ENCODE data around the gene WEE1. TPM values are rescaled to one million over a fixed set of nuclear protein-coding genes. Genes with fewer than 3 reads are reported as not detected.
"Not testable (repeated sequence)": the region's sequence is repeated elsewhere in the genome, so short reads cannot be mapped to it uniquely, and the experiment has no call there.

Gene WEE1
- total RNA-seq, 2 experiments from 2014 or later: 44.8 to 46.5 TPM

DNA sequence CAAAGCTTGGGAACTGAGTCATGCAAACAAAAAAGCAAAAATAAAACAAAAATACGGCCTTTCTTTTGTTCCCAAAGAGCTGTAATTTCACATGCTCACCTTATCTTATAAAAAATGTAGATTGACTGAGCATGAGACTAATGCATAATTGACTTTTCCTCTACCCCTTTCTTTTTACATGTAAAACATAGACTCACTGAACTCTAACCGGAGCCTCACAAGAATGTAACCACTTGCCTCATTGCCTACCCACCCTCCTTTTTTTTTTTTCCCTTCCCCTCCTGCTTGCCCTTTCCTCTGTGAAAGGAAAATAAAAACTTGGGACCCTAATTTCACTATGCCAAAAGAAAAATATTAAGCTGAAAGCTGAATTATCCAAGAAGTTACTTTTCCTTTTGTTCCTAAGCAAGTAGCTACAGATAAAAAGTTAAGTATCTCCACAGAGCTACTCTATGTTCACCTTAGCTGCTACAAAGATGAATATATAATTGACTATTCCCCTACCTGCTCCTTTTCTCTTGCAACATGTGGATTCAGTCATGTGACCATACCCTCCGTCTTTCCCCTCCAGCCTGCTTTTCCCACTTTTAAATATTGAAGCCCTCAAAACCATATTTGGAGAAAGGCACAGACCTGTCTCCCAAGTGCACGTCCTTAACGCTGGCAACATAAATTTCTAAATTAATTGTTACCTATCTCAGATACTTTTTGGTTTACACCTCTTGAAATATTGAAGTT lies 39.6 kb upstream of the WEE1 start:
- CTCF ChIA-PET: interaction anchor here (0.7 to 3.4 kb wide), 15 partner anchors 8 to 748 kb away, joined by 3 to 69 read pairs (median 6); no protein-coding TSS in a partner anchor
- Mint-ChIP-seq H3K27me3 (no peaks in the 10 kb centered on the region), H3K4me3 (no peak overlapping the region), H3K27ac (no peak overlapping the region), H3K36me3 (ENCODE audit: low read depth) (no peaks in the 10 kb centered on the region), H3K4me1 (no peaks in the 10 kb centered on the region), H3K9me3 (ENCODE audit: low read depth) (no peaks in the 10 kb centered on the region)
- intact Hi-C loops (cut with DNase I, micrococcal nuclease): loop anchor here in 1 of 2 experiments (2.0 to 10.0 kb wide), 2 partner anchors 39 to 791 kb away; partner anchors contain the start of gene WEE1
- ATAC-seq (no peak), DNase-seq (no peak)
- POLR2A ChIA-PET: no interaction called here

GRCh38 chr11:9535189-9535781 lies 38.2 kb upstream of the WEE1 start:
- DNase-seq (peak; percentile 91), ATAC-seq (peak; percentile 71)
- Mint-ChIP-seq H3K27me3 (no peaks in the 10 kb centered on the region), H3K4me1 (no peaks in the 10 kb centered on the region), H3K4me3 (no peak overlapping the region), H3K36me3 (ENCODE audit: low read depth) (no peaks in the 10 kb centered on the region), H3K27ac (no peak overlapping the region), H3K9me3 (ENCODE audit: low read depth) (no peaks in the 10 kb centered on the region)
- POLR2A ChIA-PET: interaction anchor here (0.5 to 1.1 kb wide), 6 partner anchors 9 to 139 kb away, joined by 3 to 6 read pairs (median 4); partner anchors contain the start of gene WEE1
- intact Hi-C loops (cut with DNase I, micrococcal nuclease): loop anchor here (1.0 to 10.0 kb wide), 6 partner anchors 37 to 790 kb away; partner anchors contain the start of gene WEE1 (in 2 of the 2)
- CTCF ChIA-PET: interaction anchor here (0.6 to 3.4 kb wide), 62 partner anchors 10 to 1567 kb away, joined by 3 to 69 read pairs (median 4); partner anchors contain the start of gene WEE1

DNA sequence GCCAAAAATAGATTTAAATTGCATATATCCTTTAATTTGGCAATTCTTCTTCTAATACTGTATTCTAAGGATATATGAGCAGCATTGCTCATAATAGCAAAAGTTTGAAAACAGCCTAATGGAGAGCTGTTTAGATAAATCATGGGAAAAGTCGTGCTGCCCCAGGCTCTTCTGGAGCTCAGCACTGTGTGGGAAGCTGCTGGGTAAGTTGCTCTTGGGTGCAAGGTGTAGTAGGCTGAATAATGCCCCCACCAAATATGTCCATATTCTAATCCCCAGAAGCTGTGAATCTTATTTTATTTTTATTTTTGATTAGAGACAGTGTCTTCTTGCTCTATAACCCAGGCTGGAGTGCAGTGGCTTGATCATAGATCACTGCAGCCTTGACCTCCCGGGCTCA lies 34.9 kb upstream of the WEE1 start:
- intact Hi-C loops (cut with DNase I, micrococcal nuclease): loop anchor here (5.0 to 10.0 kb wide), 2 partner anchors 34 to 786 kb away; partner anchors contain the start of gene WEE1 (in 1 of the 2)
- ATAC-seq (no peak), DNase-seq (no peak)
- H3K4me1 Mint-ChIP-seq: no peaks in the 10 kb centered on the region
- no peaks in the 10 kb centered on the region for H3K36me3 Mint-ChIP-seq (ENCODE audit: low read depth)
- H3K9me3 Mint-ChIP-seq (ENCODE audit: low read depth): no peaks in the 10 kb centered on the region
- H3K27ac Mint-ChIP-seq: no peak overlapping the region
- CTCF ChIA-PET: interaction anchor here (0.6 to 1.7 kb wide), 4 partner anchors 79 to 651 kb away, joined by 3 to 5 read pairs (median 3); no protein-coding TSS in a partner anchor
- no peak overlapping the region for H3K4me3 Mint-ChIP-seq
- no peaks in the 10 kb centered on the region for H3K27me3 Mint-ChIP-seq
- POLR2A ChIA-PET: no interaction called here

- DNase-seq; intact Hi-C loops (cut with DNase I, micrococcal nuclease); H3K27ac Mint-ChIP-seq; H3K9me3 Mint-ChIP-seq (ENCODE audit: low read depth); H3K4me3 Mint-ChIP-seq; H3K27me3 Mint-ChIP-seq; H3K4me1 Mint-ChIP-seq; ATAC-seq; POLR2A ChIA-PET: not testable (repeated sequence)
- CTCF ChIA-PET: interaction anchor here (0.6 to 0.8 kb wide), 2 partner anchors 14 to 520 kb away, joined by 3 to 4 read pairs; no protein-coding TSS in a partner anchor
- peaks cover 11% of the 10 kb centered on the region for H3K36me3 Mint-ChIP-seq (ENCODE audit: low read depth)
These were observed 24.3 kb upstream of the WEE1 start for GRCh38 chr11:9549216-9549615.

DNA sequence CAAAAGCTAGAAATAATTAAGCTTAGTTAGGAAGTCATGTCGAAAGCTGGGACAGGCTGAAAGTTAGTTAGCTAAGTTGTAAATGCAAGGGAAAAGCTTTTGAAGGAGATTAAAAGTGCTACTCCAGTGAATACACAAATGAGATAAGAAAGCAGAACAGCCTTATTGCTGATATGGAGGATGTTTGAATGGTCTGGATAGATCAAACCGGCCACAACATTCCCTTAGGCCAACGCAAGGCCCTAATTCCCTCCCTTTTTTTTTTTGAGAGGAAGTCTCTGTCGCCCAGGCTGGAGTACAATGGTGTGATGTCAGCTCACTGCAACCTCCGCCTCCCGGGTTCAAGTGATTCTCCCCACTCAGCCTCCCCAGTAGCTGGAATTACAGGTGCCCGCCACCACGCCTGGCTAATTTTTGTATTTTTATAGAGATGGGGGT lies 23.3 kb upstream of the WEE1 start:
- H3K4me3 Mint-ChIP-seq: no peak overlapping the region
- ATAC-seq (no peak), DNase-seq (no peak)
- intact Hi-C loops (cut with DNase I, micrococcal nuclease): no loop called here
- ChIA-PET POLR2A (no interaction called here), CTCF (interaction anchor here (0.7 kb wide), 1 partner anchor 12 kb away, joined by 3 read pairs; no protein-coding TSS in a partner anchor)
- peaks cover 10% of the 10 kb centered on the region for H3K36me3 Mint-ChIP-seq (ENCODE audit: low read depth)
- no peaks in the 10 kb centered on the region for H3K4me1 Mint-ChIP-seq
- no peak overlapping the region for H3K27ac Mint-ChIP-seq
- no peaks in the 10 kb centered on the region for H3K9me3 Mint-ChIP-seq (ENCODE audit: low read depth)
- H3K27me3 Mint-ChIP-seq: no peaks in the 10 kb centered on the region

DNA sequence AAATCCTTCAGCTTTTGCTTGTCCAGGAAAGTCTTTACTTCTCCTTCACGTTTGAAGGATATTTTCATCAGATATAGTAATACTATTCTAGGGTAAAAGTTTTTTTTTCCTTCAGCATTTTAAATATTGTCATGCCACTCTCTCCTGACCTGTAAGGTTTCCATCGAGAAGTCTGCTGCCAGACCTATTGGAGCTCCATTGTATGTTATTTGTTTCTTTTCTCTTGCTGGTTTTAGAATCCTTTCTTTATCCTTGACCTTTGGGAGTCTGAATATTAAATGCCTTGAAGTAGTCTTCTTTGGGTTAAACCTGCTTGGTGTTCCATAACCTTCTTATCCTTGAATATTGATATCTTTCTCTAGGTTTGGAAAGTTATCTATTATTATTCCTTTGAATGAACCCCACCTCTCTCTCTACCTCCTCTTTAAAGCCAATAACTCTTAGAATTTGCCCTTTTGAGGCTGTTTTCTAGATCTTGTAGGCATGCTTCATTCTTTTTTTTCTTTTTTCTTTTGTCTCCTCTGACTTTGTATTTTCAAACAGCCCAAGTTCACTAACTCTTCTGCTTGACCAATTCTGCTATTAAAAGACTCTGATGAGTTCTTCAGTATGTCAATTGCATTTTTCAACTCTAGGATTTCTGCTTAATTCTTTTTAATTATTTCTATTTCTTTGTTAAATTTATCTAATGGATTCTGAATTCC lies 12.0 kb upstream of the WEE1 start:
- DNase-seq (no peak), ATAC-seq (no peak)
- CTCF ChIA-PET: interaction anchor here (0.5 to 3.1 kb wide), 3 partner anchors 27 to 96 kb away, joined by 3 to 14 read pairs (median 6); no protein-coding TSS in a partner anchor
- intact Hi-C loops (cut with DNase I, micrococcal nuclease): no loop called here
- Mint-ChIP-seq H3K27me3 (peaks cover 3% of the 10 kb centered on the region), H3K36me3 (ENCODE audit: low read depth) (peaks cover 5% of the 10 kb centered on the region), H3K4me1 (peaks cover 12% of the 10 kb centered on the region), H3K27ac (no peak overlapping the region), H3K4me3 (no peak overlapping the region), H3K9me3 (ENCODE audit: low read depth) (peaks cover 14% of the 10 kb centered on the region)
- POLR2A ChIA-PET: interaction anchor here (0.6 to 1.3 kb wide), 3 partner anchors 12 to 822 kb away, joined by 3 to 6 read pairs (median 3); partner anchors contain the start of gene WEE1

- no peak overlapping the region for H3K4me3 Mint-ChIP-seq
- H3K9me3 Mint-ChIP-seq (ENCODE audit: low read depth): peaks cover 14% of the 10 kb centered on the region
- H3K27me3 Mint-ChIP-seq: peaks cover 3% of the 10 kb centered on the region
- DNase-seq (peak; percentile 43), ATAC-seq (no peak)
- peaks cover 16% of the 10 kb centered on the region for H3K4me1 Mint-ChIP-seq
- ChIA-PET POLR2A (interaction anchor here (1.3 kb wide), 1 partner anchor 11 kb away, joined by 3 read pairs; the partner anchor contains the start of gene WEE1), CTCF (interaction anchor here (1.0 to 3.1 kb wide), 2 partner anchors 12 to 28 kb away, joined by 3 to 14 read pairs; no protein-coding TSS in a partner anchor)
- intact Hi-C loops (cut with DNase I, micrococcal nuclease): no loop called here
- peaks cover 4% of the 10 kb centered on the region for H3K36me3 Mint-ChIP-seq (ENCODE audit: low read depth)
- no peak overlapping the region for H3K27ac Mint-ChIP-seq
These were observed 10.8 kb upstream of the WEE1 start for GRCh38 chr11:9562716-9563115.

- Mint-ChIP-seq H3K27ac (no peak overlapping the region), H3K4me3 (no peak overlapping the region), H3K9me3 (ENCODE audit: low read depth) (peaks cover 14% of the 10 kb centered on the region), H3K36me3 (ENCODE audit: low read depth) (peaks cover 4% of the 10 kb centered on the region), H3K4me1 (peaks cover 18% of the 10 kb centered on the region), H3K27me3 (peaks cover 3% of the 10 kb centered on the region)
- DNase-seq (no peak), ATAC-seq (no peak)
- intact Hi-C loops (cut with DNase I, micrococcal nuclease): no loop called here
- POLR2A ChIA-PET: no interaction called here
- CTCF ChIA-PET: interaction anchor here (0.6 to 3.1 kb wide), 3 partner anchors 9 to 29 kb away, joined by 3 to 14 read pairs (median 3); no protein-coding TSS in a partner anchor
These were observed 10.2 kb upstream of the WEE1 start for GRCh38 chr11:9563196-9563730.

GRCh38 chr11:9565822-9566560 lies 7.5 kb upstream of the WEE1 start:
- H3K4me1 Mint-ChIP-seq: peaks cover 28% of the 10 kb centered on the region
- H3K9me3 Mint-ChIP-seq (ENCODE audit: low read depth): peaks cover 9% of the 10 kb centered on the region
- H3K27me3 Mint-ChIP-seq: peaks cover 3% of the 10 kb centered on the region
- intact Hi-C loops (cut with DNase I, micrococcal nuclease): loop anchor here (1.0 to 2.0 kb wide), 5 partner anchors 35 to 563 kb away; partner anchors contain the start of gene TMEM41B (in 1 of the 2)
- ChIA-PET POLR2A (interaction anchor here (0.5 to 1.3 kb wide), 6 partner anchors 8 to 1238 kb away, joined by 3 to 8 read pairs (median 6); partner anchors contain the start of gene ZNF143), CTCF (interaction anchor here (0.6 to 1.2 kb wide), 7 partner anchors 27 to 193 kb away, joined by 3 to 8 read pairs (median 3); no protein-coding TSS in a partner anchor)
- no peak overlapping the region for H3K4me3 Mint-ChIP-seq
- ATAC-seq: peak; percentile 97
- H3K27ac Mint-ChIP-seq: peak overlapping the region; percentile 81
- DNase-seq: peak; percentile 77
- H3K36me3 Mint-ChIP-seq (ENCODE audit: low read depth): no peaks in the 10 kb centered on the region

DNA sequence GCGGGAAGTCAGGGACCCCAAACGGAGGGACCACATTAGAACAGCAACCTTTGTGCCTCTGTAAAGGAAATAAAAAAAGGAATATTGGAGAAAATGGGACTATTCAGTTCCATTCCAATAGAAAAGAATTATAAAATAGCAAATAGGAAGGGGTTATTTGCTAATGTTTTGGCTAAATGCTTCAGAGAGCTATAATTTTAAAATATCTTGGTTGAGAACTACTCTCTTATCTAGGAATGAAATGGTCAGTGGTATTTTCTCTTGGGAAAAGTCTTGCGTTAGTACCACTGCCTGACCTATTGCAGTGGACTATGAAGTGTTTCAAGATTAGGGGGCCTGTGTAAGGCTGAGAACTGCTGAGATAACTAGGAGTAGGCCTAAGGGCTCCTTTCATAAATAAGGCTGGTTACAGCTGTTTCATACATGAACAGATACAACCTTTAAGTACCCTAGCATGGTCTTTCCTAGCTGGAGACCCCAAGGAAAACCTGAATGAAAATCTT lies 6.9 kb upstream of the WEE1 start:
- H3K4me3 Mint-ChIP-seq: no peak overlapping the region
- ChIA-PET POLR2A (interaction anchor here (1.0 to 1.3 kb wide), 3 partner anchors 7 to 106 kb away, joined by 3 to 8 read pairs (median 7); partner anchors contain the start of gene ZNF143), CTCF (interaction anchor here (0.6 to 1.2 kb wide), 5 partner anchors 27 to 182 kb away, joined by 3 to 8 read pairs (median 3); no protein-coding TSS in a partner anchor)
- DNase-seq (no peak), ATAC-seq (no peak)
- H3K36me3 Mint-ChIP-seq (ENCODE audit: low read depth): no peaks in the 10 kb centered on the region
- H3K27me3 Mint-ChIP-seq: peaks cover 3% of the 10 kb centered on the region
- peaks cover 3% of the 10 kb centered on the region for H3K9me3 Mint-ChIP-seq (ENCODE audit: low read depth)
- peaks cover 28% of the 10 kb centered on the region for H3K4me1 Mint-ChIP-seq
- intact Hi-C loops (cut with DNase I, micrococcal nuclease): loop anchor here (1.0 to 2.0 kb wide), 5 partner anchors 34 to 564 kb away; partner anchors contain the start of gene TMEM41B (in 1 of the 2)
- peak overlapping the region; percentile 67 for H3K27ac Mint-ChIP-seq
